Liver (tissue), 9 donors: ENCODE results near the gene FAM13B. TPM values are rescaled to one million over a fixed set of nuclear protein-coding genes. Genes with fewer than 3 reads are reported as not detected.

Experiments
- DNase-seq: peaks from one replicate; pipeline ENCODE4 v3.0.0-alpha.2; 2017; ENCODE audit warnings: low spot score
- H3K27ac ChIP-seq, 2 donors: one replicate each; pipeline ENCODE4 v1.7.0; 2013; ENCODE audit warnings: inconsistent platforms in 2 of 2, low read length in 2 of 2, control low read depth in 1 of 2, low read depth in 1 of 2, mild to moderate bottlenecking in 1 of 2
- H3K27me3 ChIP-seq, 4 donors: one replicate each; pipeline versions ENCODE4 v1.6.1 to v1.7.0; 2013; ENCODE audit warnings: low read length in 3 of 4, inconsistent platforms in 1 of 4, mild to moderate bottlenecking in 1 of 4, moderate library complexity in 1 of 4; ENCODE audit not compliant: control insufficient read depth in 4 of 4, insufficient read depth in 4 of 4
- H3K36me3 ChIP-seq, 4 donors: one replicate each; pipeline versions ENCODE4 v1.6.1 to v1.7.0; 2013; ENCODE audit warnings: low read length in 3 of 4, mild to moderate bottlenecking in 3 of 4, low read depth in 1 of 4, moderate library complexity in 1 of 4; ENCODE audit not compliant: control insufficient read depth in 4 of 4, insufficient read depth in 3 of 4
- H3K4me1 ChIP-seq, 4 donors: one replicate each; pipeline versions ENCODE4 v1.6.1 to v1.7.0; 2013; ENCODE audit warnings: low read length in 3 of 4, mild to moderate bottlenecking in 3 of 4, moderate library complexity in 1 of 4; ENCODE audit not compliant: control insufficient read depth in 4 of 4, insufficient read depth in 4 of 4
- H3K4me3 ChIP-seq, 3 donors: one replicate each; pipeline versions ENCODE4 v1.6.1 to v1.7.0; 2013; ENCODE audit warnings: low read length in 3 of 3, control low read depth in 1 of 3, low read depth in 1 of 3, mild to moderate bottlenecking in 1 of 3
- H3K9ac ChIP-seq, 2 donors: one replicate each; pipeline ENCODE4 v1.7.0; 2013; ENCODE audit warnings: low read length in 2 of 2, mild to moderate bottlenecking in 2 of 2, moderate library complexity in 2 of 2, control low read depth in 1 of 2, low read depth in 1 of 2
- H3K9me3 ChIP-seq, 4 donors: one replicate each; pipeline versions ENCODE4 v1.6.1 to v1.7.0; 2013; ENCODE audit warnings: low read length in 3 of 4; ENCODE audit not compliant: control insufficient read depth in 4 of 4
- ATF3 ChIP-seq: IDR thresholded peaks from 2 replicates; pipeline ENCODE4 v1.6.1; 2016; ENCODE audit warnings: antibody characterized with exemption
- CTCF ChIP-seq: fragments of 150-350 bp; IDR thresholded peaks from 2 replicates; pipeline ENCODE4 v1.5.1; 2017; ENCODE audit warnings: improper control_type of control experiment, low read depth, low read length; ENCODE audit not compliant: missing input control
- FOXA1 ChIP-seq: IDR thresholded peaks from 2 replicates; pipeline ENCODE4 v1.6.1; 2016; ENCODE audit warnings: antibody characterized with exemption
- FOXA2 ChIP-seq: IDR thresholded peaks from 2 replicates; pipeline ENCODE4 v1.6.1; 2016; ENCODE audit warnings: antibody characterized with exemption
- GABPA ChIP-seq, 2 donors: IDR thresholded peaks in 1 of 2; conservative IDR thresholded peaks in 1 of 2; 2 replicates each; pipeline ENCODE4 v1.6.1; 2016; ENCODE audit warnings: antibody characterized with exemption in 2 of 2, mild to moderate bottlenecking in 1 of 2, moderate library complexity in 1 of 2
- HNF4A ChIP-seq, 2 donors: conservative IDR thresholded peaks; 2 replicates each; pipeline ENCODE4 v1.6.1; 2016; ENCODE audit warnings: antibody characterized with exemption in 2 of 2, mild to moderate bottlenecking in 2 of 2
- HNF4G ChIP-seq: IDR thresholded peaks from 2 replicates; pipeline ENCODE4 v1.6.1; 2016; ENCODE audit warnings: antibody characterized with exemption
- JUND ChIP-seq, 2 donors: IDR thresholded peaks; 2 replicates each; pipeline ENCODE4 v1.6.1; 2016; ENCODE audit warnings: antibody characterized with exemption in 2 of 2
- MAX ChIP-seq: IDR thresholded peaks from 2 replicates; pipeline ENCODE4 v1.6.1; 2016; ENCODE audit warnings: antibody characterized with exemption
- NR2F2 ChIP-seq: IDR thresholded peaks from 2 replicates; pipeline ENCODE4 v1.6.1; 2016; ENCODE audit warnings: antibody characterized with exemption
- RAD21 ChIP-seq, 2 donors: IDR thresholded peaks; 2 replicates each; pipeline ENCODE4 v1.6.1; 2016; ENCODE audit warnings: antibody characterized with exemption in 2 of 2, mild to moderate bottlenecking in 2 of 2
- REST ChIP-seq: IDR thresholded peaks from 2 replicates; pipeline ENCODE4 v1.6.1; 2016; ENCODE audit warnings: antibody characterized with exemption, mild to moderate bottlenecking
- SP1 ChIP-seq: IDR thresholded peaks from 2 replicates; pipeline ENCODE4 v1.6.1; 2018; ENCODE audit warnings: antibody characterized with exemption, mild to moderate bottlenecking
- WGBS: extraction: QIAGEN DNeasy Blood & Tissue Kit; methylation state at CpG from one replicate; pipeline ENCODE4 v1.1.7; 2013; 5-methylcytosine and 5-hydroxymethylcytosine counted together
- polyA plus RNA-seq, 2 donors: library from polyadenylated mRNA; stranded (reverse) in 1 of 2; unstranded in 1 of 2; fragments of 200-250 nt in 1 of 2; fragments of >200 nt in 1 of 2; fragmentation: Nextera tagmentation in 1 of 2; extraction: Ambion mirVana in 1 of 2; gene quantifications; one replicate each; pipeline versions ENCODE4 v1.2.1 to v1.2.3, GENCODE V29; 2013 to 2015
- total RNA-seq, 2 donors: library from RNA; depleted of rRNA; stranded (reverse); fragments of >200 nt; gene quantifications; one replicate each; pipeline ENCODE4 v1.2.3, GENCODE V29; 2014
- TF ChIP-seq, protein P1 (sequence below): IDR thresholded peaks from 2 replicates; pipeline ENCODE4 v1.6.1; 2016; ENCODE audit warnings: antibody characterized with exemption
- donor health status: healthy.
- donor health status: healthy.
- donor health status: healthy.
- donor health status: healthy.
- donor health status: healthy.

FAM13B gene
- total and polyA plus RNA-seq, 4 donors = 4.3 to 19.0 (median 10.8) TPM

- H3K9ac ChIP-seq = no peak overlapping the region
- no peaks in the 10 kb centered on the region for H3K27me3 ChIP-seq
- TF ChIP-seq RAD21 (IDR thresholded peaks at IDR 0.05) = no peak
- TF ChIP-seq REST = no peak
- no peak for TF ChIP-seq ATF3
- no peak for TF ChIP-seq FOXA2
- no peak for TF ChIP-seq HNF4G
- no peak for TF ChIP-seq GABPA (IDR thresholded peaks at IDR 0.05 in 1 of 2, conservative IDR thresholded peaks at IDR 0.05 in 1 of 2)
- no peak for TF ChIP-seq NR2F2
- TF ChIP-seq MAX = no peak
- TF ChIP-seq, protein P1, sequence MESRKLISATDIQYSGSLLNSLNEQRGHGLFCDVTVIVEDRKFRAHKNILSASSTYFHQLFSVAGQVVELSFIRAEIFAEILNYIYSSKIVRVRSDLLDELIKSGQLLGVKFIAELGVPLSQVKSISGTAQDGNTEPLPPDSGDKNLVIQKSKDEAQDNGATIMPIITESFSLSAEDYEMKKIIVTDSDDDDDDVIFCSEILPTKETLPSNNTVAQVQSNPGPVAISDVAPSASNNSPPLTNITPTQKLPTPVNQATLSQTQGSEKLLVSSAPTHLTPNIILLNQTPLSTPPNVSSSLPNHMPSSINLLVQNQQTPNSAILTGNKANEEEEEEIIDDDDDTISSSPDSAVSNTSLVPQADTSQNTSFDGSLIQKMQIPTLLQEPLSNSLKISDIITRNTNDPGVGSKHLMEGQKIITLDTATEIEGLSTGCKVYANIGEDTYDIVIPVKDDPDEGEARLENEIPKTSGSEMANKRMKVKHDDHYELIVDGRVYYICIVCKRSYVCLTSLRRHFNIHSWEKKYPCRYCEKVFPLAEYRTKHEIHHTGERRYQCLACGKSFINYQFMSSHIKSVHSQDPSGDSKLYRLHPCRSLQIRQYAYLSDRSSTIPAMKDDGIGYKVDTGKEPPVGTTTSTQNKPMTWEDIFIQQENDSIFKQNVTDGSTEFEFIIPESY = no peak
- H3K36me3 ChIP-seq = peaks cover 0 to 3% (median 0%) of the 10 kb centered on the region in 4 donors
- H3K9me3 ChIP-seq = no peaks in the 10 kb centered on the region
- DNase-seq = no peak
- WGBS = 93% methylated on average over 1 of the region's 1 CpG
- H3K4me1 ChIP-seq = peaks cover 0 to 9% (median 5%) of the 10 kb centered on the region in 4 donors
- no peak overlapping the region for H3K4me3 ChIP-seq
- no peak overlapping the region for H3K27ac ChIP-seq
Observed at GRCh38 chr5:138025285-138025684, 7.6 kb downstream of the FAM13B start.

- Histone ChIP-seq H3K4me1 (peaks cover 0 to 5% (median 1%) of the 10 kb centered on the region in 4 donors), H3K4me3 (no peak overlapping the region), H3K27ac (no peak overlapping the region), H3K36me3 (peaks cover 0 to 3% (median 2%) of the 10 kb centered on the region in 4 donors), H3K27me3 (no peaks in the 10 kb centered on the region), H3K9ac (no peak overlapping the region), H3K9me3 (no peaks in the 10 kb centered on the region)
- DNase-seq = no peak
- no peak for TF ChIP-seq FOXA1
- TF ChIP-seq CTCF = no peak
- TF ChIP-seq JUND (IDR thresholded peaks at IDR 0.05) = no peak
- TF ChIP-seq MAX = no peak
- no peak for TF ChIP-seq RAD21 (IDR thresholded peaks at IDR 0.05)
- TF ChIP-seq HNF4A (conservative IDR thresholded peaks at IDR 0.05) = no peak
- no peak for TF ChIP-seq HNF4G
- TF ChIP-seq NR2F2 = no peak
- TF ChIP-seq SP1 = no peak
Observed at GRCh38 chr5:138024117-138024516, 8.8 kb downstream of the FAM13B start.
